ENCODE data around the gene EHD4.

GRCh38 chr15:41928637-41929620, 43.4 kb downstream of the EHD4 start:
- TF ChIP-seq CTCF (conservative IDR thresholded peaks at IDR 0.05 in 1 of 2, IDR thresholded peaks at IDR 0.05 in 1 of 2; ENCODE audit: low read depth in 1 of 2, low read length in 2 of 2), result no peak
- TF ChIP-seq EZH2 (IDR thresholded peaks at IDR 0.05; ENCODE audit: low read length, missing control alignments), result no peak

Data from fibroblast of lung (primary cell).